Hepatocyte (in vitro differentiated cells): Measurements from ENCODE around the gene DEAF1.

ENCODE experiments used
- CTCF ChIP-seq: fragments of 200-600 bp; sonication (generic); IDR thresholded peaks from 2 replicates; pipeline ENCODE4 v1.5.1; 2016; ENCODE audit warnings: antibody characterized with exemption, mild to moderate bottlenecking; ENCODE audit not compliant: poor library complexity
- EZH2 ChIP-seq: fragments of 200-600 bp; sonication (generic); IDR thresholded peaks from 2 replicates; pipeline ENCODE4 v1.6.1; 2016; ENCODE audit warnings: antibody characterized with exemption, mild to moderate bottlenecking, borderline replicate concordance
- EZH2phosphoT487 ChIP-seq: fragments of 200-600 bp; sonication (generic); IDR thresholded peaks from one replicate; pipeline ENCODE4 v1.6.1; 2018; ENCODE audit warnings: antibody characterized with exemption, mild to moderate bottlenecking, low read depth, moderate library complexity; ENCODE audit not compliant: unreplicated experiment, severe bottlenecking

GRCh38 chr11:728901-729491 lies 34.0 kb upstream of the DEAF1 start:
- TF ChIP-seq CTCF (no peak), EZH2phosphoT487 (no peak), EZH2 (no peak)
